Measurements from ENCODE around the gene POLG. TPM values are rescaled to one million over a fixed set of nuclear protein-coding genes. Genes with fewer than 3 reads are reported as not detected.

POLG gene
- total and polyA plus RNA-seq, 2 of the 13 experiments (the other 11 are each of a cell fraction or from before 2014, with no cell fraction given): 26.6 to 35.5 TPM

DNA sequence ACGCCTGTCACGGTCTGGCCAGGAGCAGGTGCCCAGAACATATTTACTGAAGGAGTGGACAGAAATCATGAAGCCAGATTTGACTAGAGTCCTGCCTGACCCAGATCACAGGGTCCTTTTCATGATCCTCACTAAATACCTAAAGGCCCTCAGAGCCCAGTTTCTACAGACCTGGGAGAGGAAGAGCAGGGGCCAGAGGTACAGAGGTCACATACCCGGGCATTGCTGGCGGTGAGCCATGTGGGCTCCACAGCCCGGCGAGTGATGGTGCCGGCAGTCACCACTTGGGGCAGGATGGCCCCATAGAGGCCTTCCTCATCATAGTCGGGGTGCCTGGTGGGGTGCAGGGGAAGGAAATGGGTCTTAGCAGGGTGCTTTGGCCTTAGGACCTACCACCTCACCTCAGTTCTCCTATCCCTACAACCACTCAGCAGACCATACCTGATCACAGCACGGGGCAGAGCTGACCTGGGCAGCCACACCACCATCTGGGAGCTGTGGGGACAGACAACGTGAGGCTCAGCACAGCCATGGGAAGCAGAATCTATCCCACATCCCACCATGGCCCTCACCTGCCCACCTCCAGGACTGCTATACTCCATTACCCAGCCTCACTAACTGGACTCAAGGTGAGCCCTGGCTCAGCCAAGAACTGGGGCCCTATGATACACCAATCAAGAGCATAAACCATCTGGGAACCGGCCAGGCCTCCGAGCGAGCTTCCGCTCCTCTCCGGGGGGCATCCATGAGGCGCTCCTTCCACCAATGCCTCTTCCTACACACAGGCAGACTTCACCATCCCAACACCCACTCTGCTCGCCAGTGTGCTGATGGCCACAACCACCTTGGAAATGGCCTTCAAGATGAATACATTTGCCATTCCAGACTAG lies 12.9 kb downstream of the POLG start (continued):
- TF ChIP-seq, protein P1, sequence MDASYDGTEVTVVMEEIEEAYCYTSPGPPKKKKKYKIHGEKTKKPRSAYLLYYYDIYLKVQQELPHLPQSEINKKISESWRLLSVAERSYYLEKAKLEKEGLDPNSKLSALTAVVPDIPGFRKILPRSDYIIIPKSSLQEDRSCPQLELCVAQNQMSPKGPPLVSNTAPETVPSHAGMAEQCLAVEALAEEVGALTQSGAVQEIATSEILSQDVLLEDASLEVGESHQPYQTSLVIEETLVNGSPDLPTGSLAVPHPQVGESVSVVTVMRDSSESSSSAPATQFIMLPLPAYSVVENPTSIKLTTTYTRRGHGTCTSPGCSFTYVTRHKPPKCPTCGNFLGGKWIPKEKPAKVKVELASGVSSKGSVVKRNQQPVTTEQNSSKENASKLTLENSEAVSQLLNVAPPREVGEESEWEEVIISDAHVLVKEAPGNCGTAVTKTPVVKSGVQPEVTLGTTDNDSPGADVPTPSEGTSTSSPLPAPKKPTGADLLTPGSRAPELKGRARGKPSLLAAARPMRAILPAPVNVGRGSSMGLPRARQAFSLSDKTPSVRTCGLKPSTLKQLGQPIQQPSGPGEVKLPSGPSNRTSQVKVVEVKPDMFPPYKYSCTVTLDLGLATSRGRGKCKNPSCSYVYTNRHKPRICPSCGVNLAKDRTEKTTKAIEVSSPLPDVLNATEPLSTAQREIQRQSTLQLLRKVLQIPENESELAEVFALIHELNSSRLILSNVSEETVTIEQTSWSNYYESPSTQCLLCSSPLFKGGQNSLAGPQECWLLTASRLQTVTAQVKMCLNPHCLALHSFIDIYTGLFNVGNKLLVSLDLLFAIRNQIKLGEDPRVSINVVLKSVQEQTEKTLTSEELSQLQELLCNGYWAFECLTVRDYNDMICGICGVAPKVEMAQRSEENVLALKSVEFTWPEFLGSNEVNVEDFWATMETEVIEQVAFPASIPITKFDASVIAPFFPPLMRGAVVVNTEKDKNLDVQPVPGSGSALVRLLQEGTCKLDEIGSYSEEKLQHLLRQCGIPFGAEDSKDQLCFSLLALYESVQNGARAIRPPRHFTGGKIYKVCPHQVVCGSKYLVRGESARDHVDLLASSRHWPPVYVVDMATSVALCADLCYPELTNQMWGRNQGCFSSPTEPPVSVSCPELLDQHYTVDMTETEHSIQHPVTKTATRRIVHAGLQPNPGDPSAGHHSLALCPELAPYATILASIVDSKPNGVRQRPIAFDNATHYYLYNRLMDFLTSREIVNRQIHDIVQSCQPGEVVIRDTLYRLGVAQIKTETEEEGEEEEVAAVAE (CRISPR knock-in tag; IDR thresholded peaks at IDR 0.05; ENCODE audit: borderline replicate concordance): no peak
- TF ChIP-seq ZNF430 (CRISPR knock-in tag; IDR thresholded peaks at IDR 0.05) (no peak), RARA (CRISPR knock-in tag; IDR thresholded peaks at IDR 0.05) (peak; percentile 34; the same call in 1 of the 2 replicates), NR2F1 (CRISPR knock-in tag; IDR thresholded peaks at IDR 0.05) (peak; percentile 88 to 89), MBNL3 (CRISPR knock-in tag; conservative IDR thresholded peaks at IDR 0.05) (no peak), SOX5 (CRISPR knock-in tag; IDR thresholded peaks at IDR 0.05; ENCODE audit: borderline replicate concordance) (peak; percentile 26; the same call in 1 of the 2 replicates), PHF21A (CRISPR knock-in tag; IDR thresholded peaks at IDR 0.05) (peak; percentile 70; the same call in 1 of the 2 replicates), MAFK (conservative IDR thresholded peaks at IDR 0.05 in 1 of 2, IDR thresholded peaks at IDR 0.05 in 1 of 2; ENCODE audit: low read length in 2 of 2) (no peak)
- TF ChIP-seq, protein P2, sequence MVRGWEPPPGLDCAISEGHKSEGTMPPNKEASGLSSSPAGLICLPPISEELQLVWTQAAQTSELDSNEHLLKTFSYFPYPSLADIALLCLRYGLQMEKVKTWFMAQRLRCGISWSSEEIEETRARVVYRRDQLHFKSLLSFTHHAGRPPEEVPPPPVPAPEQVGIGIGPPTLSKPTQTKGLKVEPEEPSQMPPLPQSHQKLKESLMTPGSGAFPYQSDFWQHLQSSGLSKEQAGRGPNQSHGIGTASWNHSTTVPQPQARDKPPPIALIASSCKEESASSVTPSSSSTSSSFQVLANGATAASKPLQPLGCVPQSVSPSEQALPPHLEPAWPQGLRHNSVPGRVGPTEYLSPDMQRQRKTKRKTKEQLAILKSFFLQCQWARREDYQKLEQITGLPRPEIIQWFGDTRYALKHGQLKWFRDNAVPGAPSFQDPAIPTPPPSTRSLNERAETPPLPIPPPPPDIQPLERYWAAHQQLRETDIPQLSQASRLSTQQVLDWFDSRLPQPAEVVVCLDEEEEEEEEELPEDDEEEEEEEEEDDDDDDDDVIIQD (CRISPR knock-in tag; IDR thresholded peaks at IDR 0.05; ENCODE audit: low read depth): no peak
- TF ChIP-seq, protein P3, sequence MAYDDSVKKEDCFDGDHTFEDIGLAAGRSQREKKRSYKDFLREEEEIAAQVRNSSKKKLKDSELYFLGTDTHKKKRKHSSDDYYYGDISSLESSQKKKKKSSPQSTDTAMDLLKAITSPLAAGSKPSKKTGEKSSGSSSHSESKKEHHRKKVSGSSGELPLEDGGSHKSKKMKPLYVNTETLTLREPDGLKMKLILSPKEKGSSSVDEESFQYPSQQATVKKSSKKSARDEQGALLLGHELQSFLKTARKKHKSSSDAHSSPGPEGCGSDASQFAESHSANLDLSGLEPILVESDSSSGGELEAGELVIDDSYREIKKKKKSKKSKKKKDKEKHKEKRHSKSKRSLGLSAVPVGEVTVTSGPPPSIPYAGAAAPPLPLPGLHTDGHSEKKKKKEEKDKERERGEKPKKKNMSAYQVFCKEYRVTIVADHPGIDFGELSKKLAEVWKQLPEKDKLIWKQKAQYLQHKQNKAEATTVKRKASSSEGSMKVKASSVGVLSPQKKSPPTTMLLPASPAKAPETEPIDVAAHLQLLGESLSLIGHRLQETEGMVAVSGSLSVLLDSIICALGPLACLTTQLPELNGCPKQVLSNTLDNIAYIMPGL (CRISPR knock-in tag; IDR thresholded peaks at IDR 0.05; ENCODE audit: borderline replicate concordance in 1 of 2, low read depth in 1 of 2): peak in 1 of 2 experiments; percentile 20; a peak in 1 of 4 replicates
- TF ChIP-seq, protein P4, sequence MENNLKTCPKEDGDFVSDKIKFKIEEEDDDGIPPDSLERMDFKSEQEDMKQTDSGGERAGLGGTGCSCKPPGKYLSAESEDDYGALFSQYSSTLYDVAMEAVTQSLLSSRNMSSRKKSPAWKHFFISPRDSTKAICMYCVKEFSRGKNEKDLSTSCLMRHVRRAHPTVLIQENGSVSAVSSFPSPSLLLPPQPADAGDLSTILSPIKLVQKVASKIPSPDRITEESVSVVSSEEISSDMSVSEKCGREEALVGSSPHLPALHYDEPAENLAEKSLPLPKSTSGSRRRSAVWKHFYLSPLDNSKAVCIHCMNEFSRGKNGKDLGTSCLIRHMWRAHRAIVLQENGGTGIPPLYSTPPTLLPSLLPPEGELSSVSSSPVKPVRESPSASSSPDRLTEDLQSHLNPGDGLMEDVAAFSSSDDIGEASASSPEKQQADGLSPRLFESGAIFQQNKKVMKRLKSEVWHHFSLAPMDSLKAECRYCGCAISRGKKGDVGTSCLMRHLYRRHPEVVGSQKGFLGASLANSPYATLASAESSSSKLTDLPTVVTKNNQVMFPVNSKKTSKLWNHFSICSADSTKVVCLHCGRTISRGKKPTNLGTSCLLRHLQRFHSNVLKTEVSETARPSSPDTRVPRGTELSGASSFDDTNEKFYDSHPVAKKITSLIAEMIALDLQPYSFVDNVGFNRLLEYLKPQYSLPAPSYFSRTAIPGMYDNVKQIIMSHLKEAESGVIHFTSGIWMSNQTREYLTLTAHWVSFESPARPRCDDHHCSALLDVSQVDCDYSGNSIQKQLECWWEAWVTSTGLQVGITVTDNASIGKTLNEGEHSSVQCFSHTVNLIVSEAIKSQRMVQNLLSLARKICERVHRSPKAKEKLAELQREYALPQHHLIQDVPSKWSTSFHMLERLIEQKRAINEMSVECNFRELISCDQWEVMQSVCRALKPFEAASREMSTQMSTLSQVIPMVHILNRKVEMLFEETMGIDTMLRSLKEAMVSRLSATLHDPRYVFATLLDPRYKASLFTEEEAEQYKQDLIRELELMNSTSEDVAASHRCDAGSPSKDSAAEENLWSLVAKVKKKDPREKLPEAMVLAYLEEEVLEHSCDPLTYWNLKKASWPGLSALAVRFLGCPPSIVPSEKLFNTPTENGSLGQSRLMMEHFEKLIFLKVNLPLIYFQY (CRISPR knock-in tag; IDR thresholded peaks at IDR 0.05; ENCODE audit: borderline replicate concordance): peak; percentile 68; the same call in 1 of the 2 replicates
- TF ChIP-seq, protein P5, sequence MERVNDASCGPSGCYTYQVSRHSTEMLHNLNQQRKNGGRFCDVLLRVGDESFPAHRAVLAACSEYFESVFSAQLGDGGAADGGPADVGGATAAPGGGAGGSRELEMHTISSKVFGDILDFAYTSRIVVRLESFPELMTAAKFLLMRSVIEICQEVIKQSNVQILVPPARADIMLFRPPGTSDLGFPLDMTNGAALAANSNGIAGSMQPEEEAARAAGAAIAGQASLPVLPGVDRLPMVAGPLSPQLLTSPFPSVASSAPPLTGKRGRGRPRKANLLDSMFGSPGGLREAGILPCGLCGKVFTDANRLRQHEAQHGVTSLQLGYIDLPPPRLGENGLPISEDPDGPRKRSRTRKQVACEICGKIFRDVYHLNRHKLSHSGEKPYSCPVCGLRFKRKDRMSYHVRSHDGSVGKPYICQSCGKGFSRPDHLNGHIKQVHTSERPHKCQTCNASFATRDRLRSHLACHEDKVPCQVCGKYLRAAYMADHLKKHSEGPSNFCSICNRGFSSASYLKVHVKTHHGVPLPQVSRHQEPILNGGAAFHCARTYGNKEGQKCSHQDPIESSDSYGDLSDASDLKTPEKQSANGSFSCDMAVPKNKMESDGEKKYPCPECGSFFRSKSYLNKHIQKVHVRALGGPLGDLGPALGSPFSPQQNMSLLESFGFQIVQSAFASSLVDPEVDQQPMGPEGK (CRISPR knock-in tag; IDR thresholded peaks at IDR 0.05): peak; percentile 51; the same call in 1 of the 2 replicates

All from HepG2 (cell line).